ENCODE data around the gene CBY2. TPM values are rescaled to one million over a fixed set of nuclear protein-coding genes. Genes with fewer than 3 reads are reported as not detected.

The CBY2 gene
- total RNA-seq, 2 donors from 2014 or later: 3.4 TPM; not detected in 1

GRCh38 chr13:45691251-45691650, 10.9 kb upstream of the CBY2 start:
- H3K36me3 ChIP-seq: no peaks in the 10 kb centered on the region
- no peaks in the 10 kb centered on the region for H3K9me3 ChIP-seq
- H3K27me3 ChIP-seq (replicated peaks; ENCODE audit: insufficient read depth): no peaks in the 10 kb centered on the region
- DNase-seq (ENCODE audit: low spot score): no peak
- no peak for TF ChIP-seq POLR2A (IDR thresholded peaks at IDR 0.05)
- TF ChIP-seq POLR2AphosphoS5 (IDR thresholded peaks at IDR 0.05): no peak
- no peak for TF ChIP-seq CTCF (IDR thresholded peaks at IDR 0.05)
- intact Hi-C loops (cut with DNase I): no loop called here
- H3K4me3 ChIP-seq: no peak overlapping the region
- H3K27ac ChIP-seq: no peak overlapping the region
- H3K4me1 ChIP-seq (replicated peaks): no peaks in the 10 kb centered on the region
- 90% methylated on average over 4 of the region's 4 CpGs for WGBS

GRCh38 chr13:45691667-45692066, 10.5 kb upstream of the CBY2 start:
- no peak overlapping the region for H3K4me3 ChIP-seq
- no peak overlapping the region for H3K27ac ChIP-seq
- TF ChIP-seq POLR2AphosphoS5 (IDR thresholded peaks at IDR 0.05): no peak
- no peak for TF ChIP-seq CTCF (IDR thresholded peaks at IDR 0.05)
- no peak for TF ChIP-seq POLR2A (IDR thresholded peaks at IDR 0.05)
- no peaks in the 10 kb centered on the region for H3K4me1 ChIP-seq (replicated peaks)
- 24% methylated on average over 1 of the region's 1 CpG for WGBS
- H3K9me3 ChIP-seq: no peaks in the 10 kb centered on the region
- H3K27me3 ChIP-seq (replicated peaks; ENCODE audit: insufficient read depth): no peaks in the 10 kb centered on the region
- no peak for DNase-seq (ENCODE audit: low spot score)
- H3K36me3 ChIP-seq: no peaks in the 10 kb centered on the region
- intact Hi-C loops (cut with DNase I): no loop called here

DNA sequence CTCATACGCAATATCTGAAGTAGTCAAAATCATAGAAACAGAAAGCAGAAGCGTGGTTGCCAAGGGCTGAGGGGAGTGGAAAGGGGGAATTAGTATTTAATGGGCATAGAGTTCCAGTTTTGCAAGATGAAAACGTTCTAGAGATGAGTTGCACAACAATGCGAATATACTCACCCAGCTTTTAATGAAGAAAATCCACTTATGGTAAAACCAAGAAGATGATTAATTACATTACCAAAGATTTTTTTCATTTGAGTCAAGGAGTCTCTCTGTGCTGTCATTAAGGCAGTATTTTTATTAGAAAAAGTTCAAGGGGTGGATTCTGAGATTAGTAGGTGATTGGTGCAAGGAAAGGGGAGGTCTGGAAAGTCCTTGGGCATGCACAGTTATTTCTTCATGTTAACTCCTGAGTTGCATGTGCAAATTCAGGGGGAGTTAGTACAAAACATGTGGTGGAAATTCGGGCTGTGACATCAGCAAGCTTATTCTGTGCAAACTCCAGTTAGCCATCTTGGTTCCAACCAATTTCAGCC, 6.9 kb upstream of the CBY2 start:
- DNase-seq (ENCODE audit: low spot score): no peak
- no peak overlapping the region for H3K27ac ChIP-seq
- no peaks in the 10 kb centered on the region for H3K27me3 ChIP-seq (replicated peaks; ENCODE audit: insufficient read depth)
- H3K4me3 ChIP-seq: no peak overlapping the region
- no peak for TF ChIP-seq CTCF (IDR thresholded peaks at IDR 0.05)
- no peak for TF ChIP-seq POLR2AphosphoS5 (IDR thresholded peaks at IDR 0.05)
- 61% methylated on average over 5 of the region's 5 CpGs for WGBS
- intact Hi-C loops (cut with DNase I): no loop called here
- no peaks in the 10 kb centered on the region for H3K4me1 ChIP-seq (replicated peaks)
- no peaks in the 10 kb centered on the region for H3K36me3 ChIP-seq
- no peaks in the 10 kb centered on the region for H3K9me3 ChIP-seq

DNA sequence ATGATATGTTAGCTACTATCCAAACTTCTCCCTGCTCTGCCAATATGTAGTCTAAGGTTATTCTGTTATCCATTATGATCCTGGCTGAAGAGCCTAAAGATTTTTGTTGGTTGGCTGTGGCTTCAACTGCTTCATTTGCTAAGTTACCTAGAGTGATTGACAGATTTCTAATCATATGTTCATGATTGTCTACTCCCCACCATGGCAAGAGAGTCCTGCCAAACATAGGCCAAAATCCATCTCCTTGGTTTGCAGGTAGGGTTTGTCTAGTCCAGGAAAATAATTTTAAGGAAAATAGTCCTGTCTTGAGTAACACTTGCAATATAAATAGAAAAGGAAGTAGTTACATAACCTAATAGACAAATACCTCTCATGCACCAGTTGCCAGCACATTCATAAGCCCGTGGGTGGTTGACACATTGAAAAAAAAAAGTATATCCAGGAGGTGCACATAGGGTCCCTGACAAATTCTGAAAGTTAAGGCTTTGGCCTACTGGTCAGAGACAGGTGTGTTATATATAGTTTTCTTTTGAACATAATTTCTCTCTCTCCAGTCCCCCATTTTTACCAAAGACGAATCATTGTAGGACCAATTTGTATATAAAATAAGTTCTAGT, 5.4 kb upstream of the CBY2 start:
- H3K27ac ChIP-seq: no peak overlapping the region
- no peak for DNase-seq (ENCODE audit: low spot score)
- H3K4me3 ChIP-seq: no peak overlapping the region
- H3K4me1 ChIP-seq (replicated peaks): no peaks in the 10 kb centered on the region
- TF ChIP-seq POLR2AphosphoS5 (IDR thresholded peaks at IDR 0.05): no peak
- no peak for TF ChIP-seq CTCF (IDR thresholded peaks at IDR 0.05)
- TF ChIP-seq POLR2A (IDR thresholded peaks at IDR 0.05): no peak
- no peaks in the 10 kb centered on the region for H3K27me3 ChIP-seq (replicated peaks; ENCODE audit: insufficient read depth)
- no peaks in the 10 kb centered on the region for H3K9me3 ChIP-seq
- intact Hi-C loops (cut with DNase I): no loop called here
- WGBS: 61% methylated on average over 2 of the region's 2 CpGs
- H3K36me3 ChIP-seq: no peaks in the 10 kb centered on the region
